ENCODE results near the gene TDRD9.

The TDRD9 gene

GRCh38 chr14:104092931-104093365 is 164.7 kb downstream of the TDRD9 start:
- DNase-seq (ENCODE audit: low spot score): no peak

- DNase-seq (ENCODE audit: low spot score): no peak
Observed at GRCh38 chr14:104093366-104094055, 165.3 kb downstream of the TDRD9 start.

GRCh38 chr14:104094056-104094708 is 165.9 kb downstream of the TDRD9 start:
- DNase-seq (ENCODE audit: low spot score): no peak

GRCh38 chr14:104094709-104095425 is 166.6 kb downstream of the TDRD9 start:
- no peak for DNase-seq (ENCODE audit: low spot score)

GRCh38 chr14:104095426-104096310 is 167.4 kb downstream of the TDRD9 start:
- DNase-seq (ENCODE audit: low spot score): no peak

GRCh38 chr14:104096318-104096717 is 168.1 kb downstream of the TDRD9 start:
- no peak for DNase-seq (ENCODE audit: low spot score)

GRCh38 chr14:104096751-104097700 is 168.8 kb downstream of the TDRD9 start:
- no peak for DNase-seq (ENCODE audit: low spot score)

GRCh38 chr14:104098272-104099095 is 170.2 kb downstream of the TDRD9 start:
- DNase-seq (ENCODE audit: low spot score): no peak

GRCh38 chr14:104099096-104100041 is 171.1 kb downstream of the TDRD9 start:
- DNase-seq (ENCODE audit: low spot score): no peak

- DNase-seq (ENCODE audit: low spot score): no peak
Observed at GRCh38 chr14:104100171-104101085, 172.2 kb downstream of the TDRD9 start.

GRCh38 chr14:104101086-104101621 is 172.9 kb downstream of the TDRD9 start:
- DNase-seq (ENCODE audit: low spot score): no peak

GRCh38 chr14:104101651-104102281 is 173.5 kb downstream of the TDRD9 start:
- DNase-seq (ENCODE audit: low spot score): no peak

Data from left forelimb (tissue), 1 donor.